Femur (tissue), 1 donor: ENCODE data around the gene ROBO3.

ENCODE experiments used
- DNase-seq: peaks from one replicate; pipeline ENCODE4 v3.0.0-alpha.2; 2017

Gene ROBO3

GRCh38 chr11:124859171-124859570, 6.1 kb upstream of the ROBO3 start:
- DNase-seq, result no peak

- DNase-seq, result no peak
Measured at GRCh38 chr11:124861670-124862069, 3.6 kb upstream of the ROBO3 start.

- DNase-seq, result peak; percentile 62
Measured at GRCh38 chr11:124863137-124863825, 2.0 kb upstream of the ROBO3 start.

- no peak for DNase-seq
Measured at GRCh38 chr11:124863826-124864165, 1.4 kb upstream of the ROBO3 start.

- DNase-seq, result no peak
Measured at GRCh38 chr11:124864176-124864891, 898 bp upstream of the ROBO3 start.

- DNase-seq, result no peak
Measured at GRCh38 chr11:124864892-124865180, 396 bp upstream of the ROBO3 start.

- DNase-seq, result no peak
Measured at GRCh38 chr11:124865902-124866851, 945 bp downstream of the ROBO3 start.

GRCh38 chr11:124867700-124868099, 2.5 kb downstream of the ROBO3 start:
- DNase-seq, result no peak

- DNase-seq, result no peak
Measured at GRCh38 chr11:124868331-124869274, 3.4 kb downstream of the ROBO3 start.

- no peak for DNase-seq
Measured at GRCh38 chr11:124869331-124869730, 4.1 kb downstream of the ROBO3 start.

- DNase-seq, result no peak
Measured at GRCh38 chr11:124869856-124870387, 4.7 kb downstream of the ROBO3 start.

GRCh38 chr11:124870430-124870829, 5.2 kb downstream of the ROBO3 start:
- DNase-seq, result no peak

GRCh38 chr11:124872280-124872679, 7.0 kb downstream of the ROBO3 start:
- DNase-seq, result no peak

GRCh38 chr11:124872741-124873140, 7.5 kb downstream of the ROBO3 start:
- DNase-seq, result no peak

- peak; percentile 30 for DNase-seq
Measured at GRCh38 chr11:124873951-124874350, 8.7 kb downstream of the ROBO3 start.

GRCh38 chr11:124874571-124875255, 9.5 kb downstream of the ROBO3 start:
- no peak for DNase-seq

- DNase-seq, result no peak
Measured at GRCh38 chr11:124875401-124875800, 10.2 kb downstream of the ROBO3 start.

- peak; percentile 95 for DNase-seq
Measured at GRCh38 chr11:124875943-124876817, 10.9 kb downstream of the ROBO3 start.

- peak; percentile 37 for DNase-seq
Measured at GRCh38 chr11:124876818-124877630, 11.8 kb downstream of the ROBO3 start.

GRCh38 chr11:124877631-124877909, 12.3 kb downstream of the ROBO3 start:
- DNase-seq, result no peak
